ENCODE results near the gene WDR18. TPM values are rescaled to one million over a fixed set of nuclear protein-coding genes. Genes with fewer than 3 reads are reported as not detected.

Gene WDR18
- total RNA-seq, 4 donors from 2014 or later, result 13.6 to 34.9 (median 17.3) TPM

GRCh38 chr19:973726-974563 lies 10.2 kb upstream of the WDR18 start:
- Histone ChIP-seq H3K9me3 (peaks cover 0 to 7% of the 10 kb centered on the region in 2 donors), H3K4me1 (no peaks in the 10 kb centered on the region), H3K27ac (no peak overlapping the region), H3K27me3 (no peaks in the 10 kb centered on the region), H3K36me3 (no peaks in the 10 kb centered on the region), H3K4me3 (no peak overlapping the region)
- TF ChIP-seq CTCF (IDR thresholded peaks at IDR 0.05) (no peak), POLR2A (IDR thresholded peaks at IDR 0.05) (no peak)
- DNase-seq, result no peak
- intact Hi-C loops (cut with DNase I; ENCODE audit: low total_unique reads), result no loop called here

- no peak overlapping the region for H3K27ac ChIP-seq
- no peak for DNase-seq
- intact Hi-C loops (cut with DNase I; ENCODE audit: low total_unique reads), result no loop called here
Observed at GRCh38 chr19:974564-975257, 9.4 kb upstream of the WDR18 start.

GRCh38 chr19:976476-976875 lies 7.7 kb upstream of the WDR18 start:
- no peak for DNase-seq
- Histone ChIP-seq H3K36me3 (no peaks in the 10 kb centered on the region), H3K27me3 (no peaks in the 10 kb centered on the region), H3K4me1 (no peaks in the 10 kb centered on the region), H3K27ac (no peak overlapping the region), H3K4me3 (no peak overlapping the region), H3K9me3 (no peaks in the 10 kb centered on the region)
- TF ChIP-seq POLR2A (IDR thresholded peaks at IDR 0.05) (no peak), CTCF (IDR thresholded peaks at IDR 0.05) (no peak)
- intact Hi-C loops (cut with DNase I; ENCODE audit: low total_unique reads), result no loop called here

More at GRCh38 chr19:974564-975257, 9.4 kb upstream of the WDR18 start:
- no peaks in the 10 kb centered on the region for H3K4me1 ChIP-seq
- peaks cover 0 to 7% of the 10 kb centered on the region in 2 donors for H3K9me3 ChIP-seq
- no peak for TF ChIP-seq CTCF (IDR thresholded peaks at IDR 0.05)
- TF ChIP-seq POLR2A (IDR thresholded peaks at IDR 0.05), result no peak
- H3K4me3 ChIP-seq, result no peak overlapping the region
- no peaks in the 10 kb centered on the region for H3K27me3 ChIP-seq
- H3K36me3 ChIP-seq, result no peaks in the 10 kb centered on the region

- H3K36me3 ChIP-seq, result no peaks in the 10 kb centered on the region
- H3K4me1 ChIP-seq, result no peaks in the 10 kb centered on the region
- no peaks in the 10 kb centered on the region for H3K27me3 ChIP-seq
- no peaks in the 10 kb centered on the region for H3K9me3 ChIP-seq
- no peak for TF ChIP-seq POLR2A (IDR thresholded peaks at IDR 0.05)
- TF ChIP-seq CTCF (IDR thresholded peaks at IDR 0.05), result no peak
- no peak for DNase-seq
- H3K4me3 ChIP-seq, result no peak overlapping the region
- H3K27ac ChIP-seq, result no peak overlapping the region
- intact Hi-C loops (cut with DNase I; ENCODE audit: low total_unique reads), result no loop called here
Observed at GRCh38 chr19:977058-977464, 7.1 kb upstream of the WDR18 start.

GRCh38 chr19:979318-979741 lies 4.8 kb upstream of the WDR18 start:
- peaks cover 0 to 6% of the 10 kb centered on the region in 2 donors for H3K4me1 ChIP-seq
- H3K27me3 ChIP-seq, result no peaks in the 10 kb centered on the region
- intact Hi-C loops (cut with DNase I; ENCODE audit: low total_unique reads), result no loop called here
- TF ChIP-seq CTCF (IDR thresholded peaks at IDR 0.05) (no peak), POLR2A (IDR thresholded peaks at IDR 0.05) (no peak)
- no peaks in the 10 kb centered on the region for H3K9me3 ChIP-seq
- no peaks in the 10 kb centered on the region for H3K36me3 ChIP-seq
- DNase-seq, result no peak
- no peak overlapping the region for H3K4me3 ChIP-seq
- H3K27ac ChIP-seq, result no peak overlapping the region

Measured in uterus (tissue), 4 donors.